ENCODE measurements around the gene APEH.

APEH gene

DNA sequence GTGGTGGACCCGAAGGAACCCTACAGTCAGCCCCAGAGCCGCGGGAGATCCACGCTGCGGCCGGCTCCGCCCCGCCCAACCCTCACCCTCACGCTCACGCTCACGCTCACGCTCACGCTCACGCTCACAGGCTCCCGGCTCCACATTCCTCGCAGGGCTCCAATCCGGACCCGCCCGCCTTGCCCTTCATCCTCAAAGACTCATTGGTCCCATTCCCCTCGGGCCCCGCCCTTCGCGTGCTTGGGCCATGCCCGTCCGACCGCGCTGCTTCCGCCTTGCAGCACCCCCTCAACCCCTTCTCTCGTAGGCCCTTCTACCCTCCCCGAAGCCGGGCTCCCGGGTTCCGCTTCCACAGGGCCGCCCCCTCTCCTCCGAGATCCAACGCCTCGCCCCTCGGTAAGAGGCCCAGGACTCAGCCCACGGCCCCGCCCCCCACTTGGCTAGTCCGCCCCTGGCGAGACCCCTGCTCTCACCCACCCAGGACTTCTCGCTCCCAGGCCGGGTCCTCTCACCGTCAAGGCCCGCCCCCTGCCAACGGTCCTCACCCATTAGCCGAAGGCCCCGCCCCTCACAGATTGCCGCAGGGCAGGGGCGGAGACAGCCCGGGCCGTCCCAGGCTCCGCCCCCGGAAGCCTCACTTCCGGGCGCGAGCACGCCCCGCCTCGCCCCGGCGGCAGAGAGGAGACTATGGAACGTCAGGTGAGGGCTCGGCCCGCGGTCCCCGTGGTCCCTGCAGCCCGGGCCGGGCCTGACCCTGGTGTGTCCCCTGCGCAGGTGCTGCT is at the start of gene APEH:
Gene APEH, plus strand, starts transcription at position 637 of the 782 bp plus-strand sequence. Its CDS starts 51 bp downstream, at position 688.
- TF ChIP-seq, protein P1, sequence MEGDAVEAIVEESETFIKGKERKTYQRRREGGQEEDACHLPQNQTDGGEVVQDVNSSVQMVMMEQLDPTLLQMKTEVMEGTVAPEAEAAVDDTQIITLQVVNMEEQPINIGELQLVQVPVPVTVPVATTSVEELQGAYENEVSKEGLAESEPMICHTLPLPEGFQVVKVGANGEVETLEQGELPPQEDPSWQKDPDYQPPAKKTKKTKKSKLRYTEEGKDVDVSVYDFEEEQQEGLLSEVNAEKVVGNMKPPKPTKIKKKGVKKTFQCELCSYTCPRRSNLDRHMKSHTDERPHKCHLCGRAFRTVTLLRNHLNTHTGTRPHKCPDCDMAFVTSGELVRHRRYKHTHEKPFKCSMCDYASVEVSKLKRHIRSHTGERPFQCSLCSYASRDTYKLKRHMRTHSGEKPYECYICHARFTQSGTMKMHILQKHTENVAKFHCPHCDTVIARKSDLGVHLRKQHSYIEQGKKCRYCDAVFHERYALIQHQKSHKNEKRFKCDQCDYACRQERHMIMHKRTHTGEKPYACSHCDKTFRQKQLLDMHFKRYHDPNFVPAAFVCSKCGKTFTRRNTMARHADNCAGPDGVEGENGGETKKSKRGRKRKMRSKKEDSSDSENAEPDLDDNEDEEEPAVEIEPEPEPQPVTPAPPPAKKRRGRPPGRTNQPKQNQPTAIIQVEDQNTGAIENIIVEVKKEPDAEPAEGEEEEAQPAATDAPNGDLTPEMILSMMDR (IDR thresholded peaks at IDR 0.05): no peak
- peak; percentile 98 for DNase-seq (ENCODE audit: low spot score)
- peak within 1 kb of the TSS; percentile 84 to 97 for H3K27ac ChIP-seq
- peak within 1 kb of the TSS; percentile 99 for H3K4me3 ChIP-seq

DNA sequence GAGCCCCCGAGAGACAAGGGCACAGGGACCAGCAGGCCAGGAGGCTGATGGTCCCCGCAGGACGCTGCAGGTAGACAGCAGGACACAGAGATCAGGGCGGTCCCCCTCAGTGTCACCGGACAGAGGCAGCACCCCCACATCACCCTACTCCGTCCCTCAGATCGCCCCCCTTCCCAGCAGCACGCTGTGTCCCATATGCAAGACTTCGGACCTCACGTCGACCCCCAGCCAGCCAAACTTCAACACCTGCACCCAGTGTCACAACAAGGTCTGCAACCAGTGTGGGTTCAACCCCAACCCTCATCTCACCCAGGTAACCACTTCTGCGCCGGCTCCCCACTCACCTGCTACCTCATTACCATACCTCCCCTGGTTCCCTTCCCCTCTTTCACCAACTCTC is 49.1 kb upstream of the APEH start:
- DNase-seq (ENCODE audit: low spot score): no peak
- Histone ChIP-seq H3K27ac (no peak overlapping the region), H3K4me3 (no peak overlapping the region)
- TF ChIP-seq, protein P1 (IDR thresholded peaks at IDR 0.05): no peak

DNA sequence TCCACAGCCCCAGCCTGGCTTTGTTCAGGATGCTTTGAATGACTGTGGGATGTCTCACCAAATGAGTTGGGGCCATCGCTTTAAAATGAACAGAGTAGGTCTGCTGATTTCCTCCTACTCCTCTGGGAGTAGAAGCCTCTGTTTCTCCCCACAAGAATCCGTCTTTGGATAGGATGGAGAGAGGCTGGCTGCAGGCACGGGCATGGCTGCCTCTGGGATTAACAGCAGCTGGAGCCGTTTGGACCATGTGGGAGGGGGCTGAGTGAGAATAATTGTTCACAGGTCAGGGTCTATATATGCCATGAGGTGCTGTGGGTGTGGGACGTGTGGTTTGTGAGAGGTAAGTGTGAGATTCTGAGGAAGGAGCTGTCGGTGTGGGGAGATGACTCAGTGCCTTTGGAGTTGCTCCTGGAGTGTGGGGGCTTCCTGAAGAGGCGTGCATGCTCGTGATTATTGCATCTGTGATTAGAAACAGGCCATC is 48.0 kb upstream of the APEH start:
- no peak overlapping the region for H3K4me3 ChIP-seq
- no peak overlapping the region for H3K27ac ChIP-seq
- no peak for DNase-seq (ENCODE audit: low spot score)
- TF ChIP-seq, protein P1 (IDR thresholded peaks at IDR 0.05): no peak

DNA sequence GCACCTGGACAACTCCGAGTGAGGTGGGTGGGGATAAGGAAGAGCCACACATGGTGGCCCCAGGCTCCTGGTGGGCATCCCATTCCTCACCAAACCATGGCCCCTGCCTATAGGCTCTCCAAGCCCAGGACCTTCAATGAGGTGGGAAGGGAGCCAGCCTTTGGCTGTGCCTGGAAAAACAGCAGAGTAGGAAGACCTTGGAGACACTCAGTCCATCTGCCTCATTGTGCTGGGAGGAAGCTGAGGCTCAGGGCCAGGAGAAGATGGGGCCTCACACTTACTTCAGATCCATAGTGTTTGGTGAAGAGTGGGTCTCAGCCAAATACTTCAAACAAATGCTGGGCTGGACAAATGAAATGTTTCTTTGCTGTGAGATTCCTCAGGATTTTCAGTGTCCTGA is 47.4 kb upstream of the APEH start:
- no peak for DNase-seq (ENCODE audit: low spot score)
- TF ChIP-seq, protein P1 (IDR thresholded peaks at IDR 0.05): no peak
- no peak overlapping the region for H3K4me3 ChIP-seq
- H3K27ac ChIP-seq: no peak overlapping the region

DNA sequence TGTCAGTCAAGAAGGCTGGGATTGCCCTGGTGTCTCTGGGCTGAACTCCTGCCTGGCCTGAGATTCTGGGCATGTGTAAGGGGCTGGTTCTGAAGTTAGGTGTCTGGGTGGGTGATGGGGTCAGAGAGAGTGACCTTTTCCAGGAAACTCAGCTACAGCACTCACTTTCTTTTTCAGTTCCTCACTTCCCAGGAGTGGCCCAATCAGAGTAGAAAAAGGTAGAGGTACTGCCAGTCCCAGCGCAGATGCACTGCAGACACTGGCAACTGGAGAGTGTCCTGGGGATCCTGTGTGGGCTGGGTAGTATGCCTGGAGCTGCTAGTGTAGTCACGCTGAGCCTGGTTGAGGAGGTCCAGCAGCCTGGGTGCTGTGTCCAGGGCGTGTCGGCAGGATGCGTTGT is 46.5 kb upstream of the APEH start:
- no peak for DNase-seq (ENCODE audit: low spot score)
- TF ChIP-seq, protein P1 (IDR thresholded peaks at IDR 0.05): no peak
- Histone ChIP-seq H3K4me3 (no peak overlapping the region), H3K27ac (no peak overlapping the region)

DNA sequence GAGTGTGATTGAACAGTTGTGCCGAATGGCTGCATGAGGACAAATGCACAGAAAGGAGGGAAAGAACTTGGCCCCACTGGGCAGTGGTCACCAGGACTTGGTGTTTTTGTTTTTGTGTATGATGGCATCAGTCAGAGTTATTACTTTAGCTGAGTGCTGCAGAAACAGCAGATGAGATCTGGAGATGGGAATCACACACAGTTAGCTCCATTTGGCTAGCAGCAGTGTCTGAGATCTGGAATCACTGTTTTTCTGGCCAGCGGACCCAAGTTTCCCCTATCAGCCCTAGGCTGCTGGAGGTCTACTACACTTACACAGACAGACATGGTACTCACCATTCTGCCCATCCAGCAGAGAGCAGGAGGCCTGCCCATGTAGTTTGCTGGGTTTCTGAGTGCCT is 45.9 kb upstream of the APEH start:
- Histone ChIP-seq H3K27ac (no peak overlapping the region), H3K4me3 (no peak overlapping the region)
- TF ChIP-seq, protein P1 (IDR thresholded peaks at IDR 0.05): no peak
- DNase-seq (ENCODE audit: low spot score): no peak

DNA sequence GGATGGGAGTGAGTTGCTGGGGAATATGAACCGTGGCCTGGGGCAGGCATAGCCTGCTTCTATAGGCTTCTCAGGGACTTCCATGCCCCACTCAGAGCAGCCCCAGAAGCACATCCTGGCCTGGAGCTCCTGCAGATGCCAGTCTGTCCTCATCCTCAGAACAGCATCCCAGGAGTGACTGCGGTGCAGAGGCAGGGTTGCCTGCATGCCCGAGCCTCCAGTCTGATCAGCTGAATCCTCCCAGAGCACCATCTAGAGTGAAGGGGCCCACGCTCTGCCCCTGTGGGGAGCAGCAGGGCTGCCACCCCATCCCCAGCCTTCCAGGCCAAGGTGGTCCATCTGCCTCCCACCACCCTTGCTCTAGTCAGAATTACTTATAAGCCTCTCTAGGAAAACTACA is 44.7 kb upstream of the APEH start:
- no peak overlapping the region for H3K4me3 ChIP-seq
- no peak for DNase-seq (ENCODE audit: low spot score)
- TF ChIP-seq, protein P1 (IDR thresholded peaks at IDR 0.05): no peak
- no peak overlapping the region for H3K27ac ChIP-seq

Data from coronary artery (tissue), 2 donors.